Uterus (tissue), 4 donors: Measurements from ENCODE around the gene GABPB1. TPM values are rescaled to one million over a fixed set of nuclear protein-coding genes. Genes with fewer than 3 reads are reported as not detected.

Experiments used
- DNase-seq, 2 donors: peaks; one replicate each; pipeline ENCODE4 v3.0.0-alpha.2; 2019 to 2020
- H3K27ac ChIP-seq, 2 donors: fragments of 200-600 bp; sonication (generic); 1 replicate in 1 of 2; 2 replicates in 1 of 2; pipeline ENCODE4 v1.5.1; 2016 to 2018
- H3K27me3 ChIP-seq, 2 donors: fragments of 200-600 bp; sonication (generic); one replicate each; pipeline ENCODE4 v1.5.1; 2018 to 2019; ENCODE audit warnings: control low read depth in 1 of 2
- H3K36me3 ChIP-seq, 2 donors: fragments of 200-600 bp; sonication (generic); one replicate each; pipeline ENCODE4 v1.5.1; 2019; ENCODE audit warnings: control low read depth in 1 of 2
- H3K4me1 ChIP-seq, 2 donors: fragments of 200-600 bp; sonication (generic); one replicate each; pipeline ENCODE4 v1.5.1; 2018 to 2019; ENCODE audit warnings: control low read depth in 1 of 2
- H3K4me3 ChIP-seq, 2 donors: fragments of 200-600 bp; sonication (generic); 1 replicate in 1 of 2; 2 replicates in 1 of 2; pipeline ENCODE4 v1.5.1; 2018 to 2019; ENCODE audit warnings: mild to moderate bottlenecking in 1 of 2
- H3K9me3 ChIP-seq, 2 donors: fragments of 200-600 bp; sonication (generic); one replicate each; pipeline ENCODE4 v1.5.1; 2019; ENCODE audit warnings: control low read depth in 1 of 2
- CTCF ChIP-seq, 4 experiments: fragments of 200-600 bp in 2 of 4; fragments of 450-650 bp in 2 of 4; sonication (generic) in 2 of 4; IDR thresholded peaks; one replicate each; pipeline ENCODE4 v1.5.1; 2016 to 2019; ENCODE audit warnings: antibody characterized with exemption in 4 of 4, mild to moderate bottlenecking in 2 of 4, moderate library complexity in 1 of 4
- POLR2A ChIP-seq, 2 donors: fragments of 450-650 bp; IDR thresholded peaks; one replicate each; pipeline ENCODE4 v1.6.1; 2016; ENCODE audit warnings: antibody characterized with exemption in 2 of 2, mild to moderate bottlenecking in 1 of 2, moderate library complexity in 1 of 2
- intact Hi-C: fragments of 100-400 bp; cut with DNase I; formaldehyde crosslinking; loops from one replicate; pipeline ENCODE4 v1.15.1; 2023; ENCODE audit warnings: low total_unique reads
- total RNA-seq, 4 donors: library from RNA; depleted of rRNA in 3 of 4; stranded (reverse); fragments of >200 nt in 3 of 4; gene quantifications; one replicate each; pipeline versions ENCODE4 v1.1.0 to v1.2.4, GENCODE V29; 2014 to 2023
- donor health status: DM: yes; HTN: yes; CAD: no.

The GABPB1 gene
- total RNA-seq, 4 donors from 2014 or later = 21.2 to 58.1 (median 34.0) TPM

GRCh38 chr15:50298340-50298739 lies 56.7 kb downstream of the GABPB1 start:
- intact Hi-C loops = no loop called here
- Histone ChIP-seq H3K9me3 (no peaks in the 10 kb centered on the region), H3K36me3 (no peaks in the 10 kb centered on the region), H3K4me1 (no peaks in the 10 kb centered on the region), H3K27ac (no peak overlapping the region), H3K4me3 (no peak overlapping the region), H3K27me3 (no peaks in the 10 kb centered on the region)
- TF ChIP-seq POLR2A (IDR thresholded peaks at IDR 0.05) (no peak), CTCF (IDR thresholded peaks at IDR 0.05) (no peak)
- DNase-seq = no peak

DNA sequence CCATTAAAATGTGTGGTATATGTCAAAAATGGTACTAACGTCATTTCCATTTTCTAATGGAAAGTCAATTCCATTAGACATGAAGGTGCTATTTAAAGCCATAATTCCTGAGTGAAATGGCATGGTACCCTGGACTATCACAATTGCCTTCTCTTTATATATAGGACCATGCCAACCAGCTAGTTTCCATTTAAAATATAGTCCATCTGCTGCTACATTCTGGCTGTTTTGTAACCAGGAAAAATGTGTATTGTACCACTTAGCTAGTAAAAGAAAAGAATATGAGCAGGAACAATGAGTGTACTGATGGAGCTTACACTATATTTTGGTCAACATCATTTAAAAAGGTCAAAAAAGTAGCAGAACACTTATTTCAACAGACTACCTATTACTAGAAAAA lies 59.0 kb downstream of the GABPB1 start:
- Histone ChIP-seq H3K36me3 (no peaks in the 10 kb centered on the region), H3K4me1 (no peaks in the 10 kb centered on the region), H3K27me3 (no peaks in the 10 kb centered on the region), H3K27ac (no peak overlapping the region), H3K9me3 (no peaks in the 10 kb centered on the region), H3K4me3 (no peak overlapping the region)
- DNase-seq = no peak
- no peak for TF ChIP-seq POLR2A (IDR thresholded peaks at IDR 0.05)
- no peak for TF ChIP-seq CTCF (IDR thresholded peaks at IDR 0.05)
- intact Hi-C loops = no loop called here

- Histone ChIP-seq H3K4me1 (no peaks in the 10 kb centered on the region), H3K36me3 (no peaks in the 10 kb centered on the region), H3K27ac (no peak overlapping the region), H3K9me3 (no peaks in the 10 kb centered on the region), H3K27me3 (no peaks in the 10 kb centered on the region), H3K4me3 (no peak overlapping the region)
- no peak for DNase-seq
- TF ChIP-seq CTCF (IDR thresholded peaks at IDR 0.05) (no peak), POLR2A (IDR thresholded peaks at IDR 0.05) (no peak)
- intact Hi-C loops = loop anchor here (10.0 kb wide), 1 partner anchor 1265 kb away; no protein-coding TSS in a partner anchor
Observed at GRCh38 chr15:50289749-50290148, 65.2 kb downstream of the GABPB1 start.

- no peak overlapping the region for H3K4me3 ChIP-seq
- no peaks in the 10 kb centered on the region for H3K9me3 ChIP-seq
- no peaks in the 10 kb centered on the region for H3K4me1 ChIP-seq
- no peak for DNase-seq
- H3K27me3 ChIP-seq = no peaks in the 10 kb centered on the region
- no peak for TF ChIP-seq CTCF (IDR thresholded peaks at IDR 0.05)
- TF ChIP-seq POLR2A (IDR thresholded peaks at IDR 0.05) = no peak
- no peaks in the 10 kb centered on the region for H3K36me3 ChIP-seq
- intact Hi-C loops = loop anchor here (10.0 kb wide), 1 partner anchor 1263 kb away; no protein-coding TSS in a partner anchor
- H3K27ac ChIP-seq = no peak overlapping the region
Observed at GRCh38 chr15:50287324-50288116, 67.5 kb downstream of the GABPB1 start.

- Histone ChIP-seq H3K4me1 (no peaks in the 10 kb centered on the region), H3K27ac (no peak overlapping the region), H3K9me3 (no peaks in the 10 kb centered on the region), H3K4me3 (no peak overlapping the region), H3K36me3 (no peaks in the 10 kb centered on the region), H3K27me3 (no peaks in the 10 kb centered on the region)
- TF ChIP-seq CTCF (IDR thresholded peaks at IDR 0.05) (no peak), POLR2A (IDR thresholded peaks at IDR 0.05) (no peak)
- DNase-seq = no peak
- intact Hi-C loops = loop anchor here (10.0 kb wide), 1 partner anchor 1257 kb away; no protein-coding TSS in a partner anchor
Observed at GRCh38 chr15:50281427-50281826, 73.6 kb downstream of the GABPB1 start.
